Natural killer cell treated with Interleukin-12 subunit alpha and Interleukin-12 subunit beta and Interleukin-15 and Interleukin-18, amount 100 ng/mL, for 72 hours (primary cell): ENCODE data around the gene HOXD10. TPM values are rescaled to one million over a fixed set of nuclear protein-coding genes. Genes with fewer than 3 reads are reported as not detected.

Experiments
- ATAC-seq, 2 donors: fragments of 150-1000 bp; cut with Tn5 transposase in 1 of 2; sonication (Bioruptor Pico), chemical (Tn5 transposase) in 1 of 2; 2 replicates each; pipeline ENCODE4 v1.10.0; 2021
- DNase-seq: peaks from one replicate; pipeline ENCODE4 v3.0.0; 2022; ENCODE audit warnings: low spot score
- H3K27ac Mint-ChIP-seq, 2 donors: 1 replicate in 1 of 2; 2 replicates in 1 of 2; pipeline ENCODE4 v1.8.0; 2022; ENCODE audit warnings: mixed read lengths in 2 of 2, mild to moderate bottlenecking in 1 of 2, moderate library complexity in 1 of 2
- H3K27me3 Mint-ChIP-seq, 2 donors: 1 replicate in 1 of 2; 2 replicates in 1 of 2; pipeline ENCODE4 v1.8.0; 2022; ENCODE audit warnings: mixed read lengths in 2 of 2
- H3K36me3 Mint-ChIP-seq: one replicate; pipeline ENCODE4 v1.8.0; 2022; ENCODE audit warnings: mixed read lengths
- H3K4me1 Mint-ChIP-seq, 2 donors: 1 replicate in 1 of 2; 2 replicates in 1 of 2; pipeline ENCODE4 v1.8.0; 2022; ENCODE audit warnings: low read depth in 2 of 2, mixed read lengths in 2 of 2, mild to moderate bottlenecking in 1 of 2
- H3K4me3 Mint-ChIP-seq: one replicate; pipeline ENCODE4 v1.8.0; 2022; ENCODE audit warnings: mixed read lengths
- H3K9me3 Mint-ChIP-seq: 2 replicates; pipeline ENCODE4 v1.8.0; 2022; ENCODE audit warnings: mixed read lengths
- total RNA-seq, 2 donors: library from RNA; stranded (reverse); gene quantifications; one replicate each; pipeline ENCODE4 v1.2.3, GENCODE V29; 2022

HOXD10 gene
- total RNA-seq, 2 donors from 2014 or later, result not detected

GRCh38 chr2:176140513-176141317, 24.1 kb downstream of the HOXD10 start:
- H3K27me3 Mint-ChIP-seq, result peaks cover 59 to 79% of the 10 kb centered on the region in 2 donors
- H3K4me3 Mint-ChIP-seq, result peak overlapping the region; percentile 34
- H3K36me3 Mint-ChIP-seq, result peaks cover 19% of the 10 kb centered on the region
- H3K27ac Mint-ChIP-seq, result no peak overlapping the region
- H3K9me3 Mint-ChIP-seq, result peaks cover 4% of the 10 kb centered on the region
- DNase-seq (no peak), ATAC-seq (peak; percentile 81 to 84)
- peaks cover 20 to 21% of the 10 kb centered on the region in 2 donors for H3K4me1 Mint-ChIP-seq

DNA sequence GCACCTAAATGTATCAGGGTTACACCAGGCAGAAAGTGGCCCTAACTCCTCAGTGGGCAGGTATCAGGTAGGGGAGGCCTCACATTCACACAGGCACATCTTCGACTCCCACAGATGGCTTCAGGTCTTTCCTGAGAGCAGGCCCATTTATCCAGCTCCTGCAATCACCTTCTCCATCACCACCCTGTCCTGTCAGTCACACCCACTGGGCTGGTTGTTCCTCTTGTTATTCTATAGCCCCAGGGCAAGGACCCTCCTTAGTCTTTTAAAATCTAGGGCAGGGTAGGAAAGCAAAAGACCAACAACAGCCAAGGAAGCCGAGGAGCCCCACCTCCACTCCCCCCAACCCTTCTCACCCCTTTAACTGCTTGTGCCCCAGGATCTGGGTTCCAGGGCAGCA, 25.7 kb downstream of the HOXD10 start:
- Mint-ChIP-seq H3K36me3 (peaks cover 18% of the 10 kb centered on the region), H3K27me3 (peaks cover 61 to 85% of the 10 kb centered on the region in 2 donors), H3K4me1 (peaks cover 17 to 19% of the 10 kb centered on the region in 2 donors), H3K4me3 (no peak overlapping the region), H3K27ac (no peak overlapping the region), H3K9me3 (peaks cover 4% of the 10 kb centered on the region)
- ATAC-seq, result no peak
- no peak for DNase-seq

DNA sequence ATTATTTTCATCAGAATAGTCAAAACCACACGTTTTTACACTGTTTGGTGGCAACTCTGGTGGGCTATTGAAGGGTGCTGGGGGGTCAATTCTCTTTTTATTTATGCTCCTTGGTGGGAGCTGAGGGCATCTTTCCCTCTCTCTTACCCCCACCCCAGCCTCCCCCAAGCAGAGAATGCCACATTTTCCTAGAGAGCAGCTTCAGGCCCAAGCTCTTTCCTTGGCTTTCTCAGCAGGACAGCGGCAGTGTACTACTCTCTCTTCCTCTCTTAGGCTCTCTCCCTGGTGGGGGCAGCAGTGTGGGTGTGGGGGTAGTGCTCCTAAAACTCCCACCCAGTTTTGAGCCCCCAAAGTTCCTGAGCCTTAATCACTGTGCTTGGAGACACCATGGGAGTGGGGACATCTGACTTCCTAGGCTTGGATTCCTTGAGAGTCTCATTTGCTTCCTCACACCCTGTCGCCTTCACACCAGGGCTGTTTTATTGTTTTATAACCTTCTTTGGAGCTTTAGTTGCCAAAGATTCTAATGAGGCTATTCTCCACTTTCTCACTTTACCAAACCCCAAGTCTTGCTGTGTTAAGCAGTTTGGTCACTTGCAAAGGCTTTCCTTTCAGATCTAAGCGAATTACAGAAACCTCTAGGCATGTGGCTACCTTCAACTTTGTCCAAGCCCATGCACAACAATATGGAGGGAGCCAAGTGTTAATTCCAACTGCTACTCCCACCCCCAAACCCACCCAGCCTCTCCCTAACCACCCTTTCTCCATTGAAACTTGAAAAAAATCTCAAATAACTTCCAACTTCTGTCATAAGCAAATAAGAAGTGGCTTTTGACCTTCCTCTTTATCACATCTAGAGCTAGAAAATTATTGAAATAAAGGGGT, 28.7 kb downstream of the HOXD10 start:
- Mint-ChIP-seq H3K4me3 (no peak overlapping the region), H3K36me3 (no peaks in the 10 kb centered on the region), H3K27ac (no peak overlapping the region), H3K4me1 (peaks cover 6 to 7% of the 10 kb centered on the region in 2 donors), H3K27me3 (peaks cover 56 to 83% of the 10 kb centered on the region in 2 donors), H3K9me3 (no peaks in the 10 kb centered on the region)
- ATAC-seq (no peak), DNase-seq (no peak)

GRCh38 chr2:176146101-176146500, 29.5 kb downstream of the HOXD10 start:
- Mint-ChIP-seq H3K4me3 (no peak overlapping the region), H3K27ac (no peak overlapping the region), H3K36me3 (no peaks in the 10 kb centered on the region), H3K27me3 (peaks cover 59 to 85% of the 10 kb centered on the region in 2 donors), H3K4me1 (peaks cover 4 to 5% of the 10 kb centered on the region in 2 donors), H3K9me3 (no peaks in the 10 kb centered on the region)
- DNase-seq (no peak), ATAC-seq (no peak)

DNA sequence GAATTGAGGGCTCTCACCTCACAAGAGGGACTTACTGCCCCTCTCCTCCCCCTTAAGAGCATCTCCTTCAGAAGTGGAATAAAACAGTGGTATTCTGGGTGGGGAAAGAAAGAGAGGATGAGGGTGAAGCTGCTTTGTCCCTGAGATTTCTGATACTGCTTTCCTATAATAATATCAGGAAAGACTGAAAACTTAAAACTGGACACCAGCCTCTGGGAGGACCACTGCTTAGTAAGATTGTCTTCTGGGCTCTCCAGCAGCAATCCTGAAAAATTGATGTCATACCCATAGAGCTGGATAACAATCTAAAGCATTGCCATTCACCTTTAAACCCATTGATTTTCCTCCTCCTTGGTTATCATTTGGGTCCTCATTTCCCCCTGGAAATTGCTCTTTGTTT, 30.1 kb downstream of the HOXD10 start:
- Mint-ChIP-seq H3K9me3 (no peaks in the 10 kb centered on the region), H3K4me3 (no peak overlapping the region), H3K4me1 (no peaks in the 10 kb centered on the region), H3K27ac (no peak overlapping the region), H3K27me3 (peaks cover 57 to 80% of the 10 kb centered on the region in 2 donors), H3K36me3 (no peaks in the 10 kb centered on the region)
- ATAC-seq (no peak), DNase-seq (no peak)

DNA sequence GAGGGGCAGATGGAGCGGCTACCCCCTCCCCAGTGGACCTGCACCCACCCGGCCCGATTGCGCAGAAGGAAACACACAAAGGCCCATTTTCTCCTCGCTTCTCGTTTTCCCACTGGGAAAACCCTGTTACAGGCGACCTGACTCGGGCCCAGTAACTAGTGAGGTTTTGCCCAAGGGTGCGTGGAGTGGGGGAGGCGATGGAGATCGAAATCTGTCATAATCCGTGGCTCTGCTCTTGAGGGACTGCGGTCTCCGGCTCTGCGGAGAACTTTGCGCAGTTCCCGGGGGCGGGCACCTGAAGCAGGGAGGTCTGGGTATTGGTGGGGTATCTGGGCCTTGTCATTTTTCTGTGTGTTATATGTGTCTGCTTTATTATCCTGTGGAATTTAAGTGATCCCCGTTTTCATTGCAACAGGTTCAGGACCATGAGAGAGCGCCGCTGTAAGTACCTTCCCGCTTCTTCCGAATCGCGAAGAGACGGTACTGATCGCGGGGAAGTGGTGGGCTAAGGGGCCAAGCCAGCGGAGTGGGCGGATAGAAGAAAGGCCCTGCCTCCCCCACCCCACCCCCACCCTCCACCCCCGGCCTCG, 30.7 kb downstream of the HOXD10 start:
- Mint-ChIP-seq H3K27ac (no peak overlapping the region), H3K27me3 (peaks cover 56 to 78% of the 10 kb centered on the region in 2 donors), H3K36me3 (no peaks in the 10 kb centered on the region), H3K4me3 (no peak overlapping the region), H3K9me3 (no peaks in the 10 kb centered on the region), H3K4me1 (no peaks in the 10 kb centered on the region)
- no peak for DNase-seq
- ATAC-seq, result no peak

DNA sequence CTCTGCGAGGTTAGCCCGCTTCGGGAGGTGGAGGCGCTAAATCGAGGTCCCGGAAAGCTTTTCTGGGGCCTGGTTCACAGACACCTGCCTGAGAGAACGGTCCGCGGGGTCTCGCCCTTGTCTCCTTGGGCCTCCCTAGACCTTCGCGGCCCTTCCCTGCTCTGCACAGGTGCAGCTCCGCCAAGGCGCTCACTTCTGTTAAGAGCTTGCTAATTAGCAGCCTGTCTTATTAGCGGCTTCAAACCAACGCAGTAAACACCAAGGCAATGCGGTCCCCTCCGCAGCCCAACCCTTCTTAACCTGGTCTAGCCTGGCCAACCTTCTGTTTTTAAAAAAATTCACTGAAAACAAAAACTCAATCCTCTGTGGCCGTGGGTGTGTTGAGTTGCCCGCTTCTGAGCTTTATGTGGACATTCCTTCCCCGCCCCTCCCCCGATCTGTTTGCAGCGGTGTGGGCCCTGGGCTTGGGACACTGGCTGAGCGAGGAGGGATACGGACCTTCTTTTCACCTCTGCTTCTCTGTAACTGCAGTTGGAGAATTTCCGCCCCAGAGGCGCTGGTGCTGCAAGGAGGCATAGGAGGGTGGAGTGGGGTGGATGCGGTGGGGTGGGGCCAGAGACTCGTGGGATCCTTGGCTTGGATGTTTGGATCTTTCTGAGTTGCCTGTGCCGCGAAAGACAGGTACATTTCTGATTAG, 31.4 kb downstream of the HOXD10 start:
- DNase-seq (no peak), ATAC-seq (no peak)
- Mint-ChIP-seq H3K27ac (no peak overlapping the region), H3K4me1 (no peaks in the 10 kb centered on the region), H3K4me3 (no peak overlapping the region), H3K36me3 (no peaks in the 10 kb centered on the region), H3K27me3 (peaks cover 54 to 74% of the 10 kb centered on the region in 2 donors), H3K9me3 (no peaks in the 10 kb centered on the region)

DNA sequence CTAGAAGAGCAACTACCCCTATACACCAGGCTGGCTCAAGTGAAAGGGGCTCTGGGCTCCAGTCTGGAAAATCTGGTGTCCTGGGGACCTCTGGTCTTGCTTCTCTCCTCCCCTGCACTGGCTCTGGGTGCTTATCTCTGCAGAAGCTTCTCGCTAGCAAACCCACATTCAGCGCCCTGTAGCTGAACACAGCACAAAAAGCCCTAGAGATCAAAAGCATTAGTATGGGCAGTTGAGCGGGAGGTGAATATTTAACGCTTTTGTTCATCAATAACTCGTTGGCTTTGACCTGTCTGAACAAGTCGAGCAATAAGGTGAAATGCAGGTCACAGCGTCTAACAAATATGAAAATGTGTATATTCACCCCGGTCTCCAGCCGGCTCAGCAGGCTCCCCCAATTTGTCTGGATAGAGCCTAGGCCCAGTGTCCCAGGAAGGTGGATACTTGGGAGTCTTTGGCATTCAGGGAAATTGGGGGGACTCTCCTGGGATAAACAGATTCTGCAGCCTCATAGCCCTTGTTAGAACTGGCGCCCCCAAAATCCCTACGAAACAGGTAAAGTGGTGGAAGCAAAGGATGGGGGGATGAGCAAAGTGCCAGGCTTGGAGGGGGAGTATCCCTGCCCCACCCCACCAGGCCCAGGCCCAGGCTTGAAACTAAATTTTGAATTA, 32.3 kb downstream of the HOXD10 start:
- Mint-ChIP-seq H3K27me3 (peaks cover 46 to 68% of the 10 kb centered on the region in 2 donors), H3K4me1 (no peaks in the 10 kb centered on the region), H3K27ac (no peak overlapping the region), H3K36me3 (no peaks in the 10 kb centered on the region), H3K9me3 (no peaks in the 10 kb centered on the region), H3K4me3 (no peak overlapping the region)
- no peak for ATAC-seq
- no peak for DNase-seq

DNA sequence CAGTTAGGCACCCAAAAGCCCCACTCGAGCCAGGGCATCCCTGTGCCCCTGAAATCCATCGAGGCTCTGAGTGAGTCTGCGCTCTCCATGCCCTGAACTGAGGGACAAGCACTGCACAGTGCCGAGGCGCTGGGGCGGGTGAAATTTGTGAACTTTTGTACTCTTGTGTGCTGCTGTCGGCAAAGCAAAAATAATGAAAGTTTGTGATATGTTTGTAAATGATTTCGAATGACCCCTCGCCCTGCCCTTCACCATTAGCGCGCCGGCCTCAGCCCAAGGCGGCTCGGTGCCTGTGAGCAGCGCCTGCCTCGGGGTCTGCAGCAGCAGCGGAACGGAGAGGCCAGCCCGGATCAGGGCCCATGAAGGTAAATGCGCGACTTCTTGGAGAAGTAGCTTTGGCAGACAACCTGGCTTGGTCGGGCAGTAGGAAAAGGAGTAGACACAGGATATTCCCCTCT, 32.9 kb downstream of the HOXD10 start:
- no peak for ATAC-seq
- Mint-ChIP-seq H3K27ac (no peak overlapping the region), H3K27me3 (peaks cover 46 to 68% of the 10 kb centered on the region in 2 donors), H3K9me3 (no peaks in the 10 kb centered on the region), H3K4me1 (no peaks in the 10 kb centered on the region), H3K4me3 (no peak overlapping the region), H3K36me3 (no peaks in the 10 kb centered on the region)
- no peak for DNase-seq

- Mint-ChIP-seq H3K27ac (no peak overlapping the region), H3K4me1 (no peaks in the 10 kb centered on the region)
- no peak for ATAC-seq
These were observed 33.5 kb downstream of the HOXD10 start for GRCh38 chr2:176149939-176150583.

DNA sequence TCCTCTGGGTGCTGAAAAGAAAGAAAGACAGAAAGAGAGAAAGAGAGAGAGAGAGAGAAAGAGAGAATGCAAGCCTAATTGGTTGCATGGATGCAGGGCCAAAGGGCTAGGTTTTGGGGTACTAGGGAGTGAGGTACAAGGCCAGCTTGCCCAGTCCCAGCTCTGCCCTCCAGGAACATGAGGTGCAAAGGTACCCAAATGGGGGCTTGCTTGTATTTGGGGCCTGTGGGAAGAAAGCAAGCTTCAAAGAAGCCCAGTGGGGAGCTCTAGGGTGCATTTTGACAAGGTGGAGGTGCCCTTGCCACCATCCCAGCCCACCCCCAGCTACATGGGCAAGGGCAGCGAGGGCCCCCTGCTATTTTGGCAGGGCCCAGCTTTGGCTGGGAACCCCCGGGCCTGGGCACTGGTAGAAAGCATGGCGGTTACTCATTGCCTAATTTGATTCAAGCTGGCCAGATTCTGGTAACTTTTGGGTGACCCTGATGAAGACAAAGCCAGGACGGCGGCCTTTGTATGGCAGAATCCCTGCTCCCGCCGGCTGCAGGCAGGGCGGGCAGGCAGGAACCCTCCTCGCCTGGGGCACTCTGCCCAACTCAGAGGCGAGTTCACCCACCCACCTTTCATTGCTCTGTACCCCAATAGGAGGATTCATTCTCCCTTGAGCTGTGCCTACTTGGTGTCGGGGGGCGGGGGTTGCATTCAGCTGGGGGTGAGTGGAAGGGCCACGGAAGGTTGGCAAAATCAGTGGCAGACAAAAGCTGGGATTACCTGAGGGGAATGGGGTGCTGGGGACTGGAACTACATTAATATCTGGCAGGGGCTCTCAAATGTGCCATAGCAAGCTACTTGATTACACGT, 34.2 kb downstream of the HOXD10 start:
- Mint-ChIP-seq H3K4me1 (no peaks in the 10 kb centered on the region), H3K36me3 (no peaks in the 10 kb centered on the region), H3K9me3 (no peaks in the 10 kb centered on the region), H3K4me3 (no peak overlapping the region), H3K27me3 (peaks cover 48 to 69% of the 10 kb centered on the region in 2 donors), H3K27ac (no peak overlapping the region)
- no peak for ATAC-seq
- DNase-seq, result no peak

More at GRCh38 chr2:176149939-176150583, 33.5 kb downstream of the HOXD10 start:
- no peaks in the 10 kb centered on the region for H3K9me3 Mint-ChIP-seq
- H3K27me3 Mint-ChIP-seq, result peaks cover 50 to 69% of the 10 kb centered on the region in 2 donors
- H3K4me3 Mint-ChIP-seq, result no peak overlapping the region
- DNase-seq, result no peak
- H3K36me3 Mint-ChIP-seq, result no peaks in the 10 kb centered on the region
